ENCODE data around the gene TOX2. TPM values are rescaled to one million over a fixed set of nuclear protein-coding genes. Genes with fewer than 3 reads are reported as not detected.
A peak's percentile ranks its signal among the peaks of the same experiment; 100 is the strongest.

TOX2 gene
- total and polyA plus RNA-seq, 5 donors from 2014 or later: 2.0 to 9.2 (median 3.4) TPM

- no peaks in the 10 kb centered on the region for H3K9me3 ChIP-seq (ENCODE audit: control insufficient read depth in 2 of 2, low read length in 2 of 2)
- no peaks in the 10 kb centered on the region for H3K36me3 ChIP-seq (ENCODE audit: control insufficient read depth, insufficient read depth, low read length)
- no peak overlapping the region for H3K4me3 ChIP-seq (ENCODE audit: low read depth, low read length)
- H3K36me3 Mint-ChIP-seq: no peaks in the 10 kb centered on the region
- no peak overlapping the region for H3K4me3 Mint-ChIP-seq
- H3K27ac ChIP-seq (ENCODE audit: insufficient read depth, low read length, poor library complexity, severe bottlenecking): no peak overlapping the region
- H3K4me1 ChIP-seq (ENCODE audit: control insufficient read depth, insufficient read depth, low read length, poor library complexity, severe bottlenecking): no peaks in the 10 kb centered on the region
- H3K4me1 Mint-ChIP-seq: peaks cover 0 to 22% (median 6%) of the 10 kb centered on the region in 4 donors
- H3K27me3 Mint-ChIP-seq: no peaks in the 10 kb centered on the region
- H3K27me3 ChIP-seq (ENCODE audit: control insufficient read depth, insufficient read depth, low read length): no peaks in the 10 kb centered on the region
- peaks cover 0 to 4% (median 0%) of the 10 kb centered on the region in 7 donors for H3K9me3 Mint-ChIP-seq
- ATAC-seq (ENCODE audit: low read depth in 2 of 2): no peak
- no peak for DNase-seq
- peak overlapping the region in 1 of 3 donors; percentile 46 for H3K27ac Mint-ChIP-seq
Measured at GRCh38 chr20:43988867-43989266, 74.2 kb downstream of the TOX2 start.

- H3K4me3 ChIP-seq (ENCODE audit: low read depth, low read length): no peak overlapping the region
- no peaks in the 10 kb centered on the region for H3K27me3 ChIP-seq (ENCODE audit: control insufficient read depth, insufficient read depth, low read length)
- no peak for ATAC-seq (ENCODE audit: low read depth in 2 of 2)
- no peak for DNase-seq
- H3K36me3 ChIP-seq (ENCODE audit: control insufficient read depth, insufficient read depth, low read length): no peaks in the 10 kb centered on the region
- Mint-ChIP-seq H3K27ac (no peak overlapping the region), H3K27me3 (no peaks in the 10 kb centered on the region), H3K4me1 (peaks cover 5 to 14% (median 7%) of the 10 kb centered on the region in 4 donors), H3K9me3 (peaks cover 0 to 4% (median 0%) of the 10 kb centered on the region in 7 donors), H3K36me3 (no peaks in the 10 kb centered on the region), H3K4me3 (no peak overlapping the region)
- H3K27ac ChIP-seq (ENCODE audit: insufficient read depth, low read length, poor library complexity, severe bottlenecking): no peak overlapping the region
- H3K4me1 ChIP-seq (ENCODE audit: control insufficient read depth, insufficient read depth, low read length, poor library complexity, severe bottlenecking): no peaks in the 10 kb centered on the region
- H3K9me3 ChIP-seq (ENCODE audit: control insufficient read depth in 2 of 2, low read length in 2 of 2): no peaks in the 10 kb centered on the region
Measured at GRCh38 chr20:43991261-43991660, 76.6 kb downstream of the TOX2 start.

DNA sequence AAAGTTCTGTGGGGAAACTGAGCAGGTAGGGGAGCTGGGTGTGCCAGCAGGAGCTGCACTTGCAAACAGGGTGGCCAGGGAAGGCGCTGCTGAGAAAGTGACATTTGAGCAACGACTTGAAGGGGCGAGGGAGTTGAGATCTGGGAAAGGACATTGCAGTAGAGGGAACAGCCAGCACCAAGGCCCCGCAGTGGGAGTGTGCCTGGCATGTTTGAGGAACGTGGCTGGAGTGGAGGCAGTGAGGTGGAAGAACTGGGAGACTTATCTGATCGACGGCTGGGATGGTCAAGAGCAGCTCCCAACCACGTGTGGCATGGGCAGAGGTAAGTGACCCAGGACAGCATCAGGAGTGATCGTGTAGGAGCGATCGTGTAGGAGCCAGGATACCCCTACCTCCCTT, 77.3 kb downstream of the TOX2 start:
- peaks cover 0 to 4% (median 0%) of the 10 kb centered on the region in 7 donors for H3K9me3 Mint-ChIP-seq
- H3K27me3 Mint-ChIP-seq: no peaks in the 10 kb centered on the region
- Histone ChIP-seq H3K4me3 (ENCODE audit: low read depth, low read length) (no peak overlapping the region), H3K27ac (ENCODE audit: insufficient read depth, low read length, poor library complexity, severe bottlenecking) (no peak overlapping the region), H3K9me3 (ENCODE audit: control insufficient read depth in 2 of 2, low read length in 2 of 2) (no peaks in the 10 kb centered on the region), H3K4me1 (ENCODE audit: control insufficient read depth, insufficient read depth, low read length, poor library complexity, severe bottlenecking) (no peaks in the 10 kb centered on the region), H3K27me3 (ENCODE audit: control insufficient read depth, insufficient read depth, low read length) (no peaks in the 10 kb centered on the region), H3K36me3 (ENCODE audit: control insufficient read depth, insufficient read depth, low read length) (no peaks in the 10 kb centered on the region)
- no peak overlapping the region for H3K27ac Mint-ChIP-seq
- no peak overlapping the region for H3K4me3 Mint-ChIP-seq
- peaks cover 5 to 12% (median 8%) of the 10 kb centered on the region in 4 donors for H3K4me1 Mint-ChIP-seq
- H3K36me3 Mint-ChIP-seq: no peaks in the 10 kb centered on the region
- DNase-seq: no peak
- ATAC-seq (ENCODE audit: low read depth in 2 of 2): no peak

- no peaks in the 10 kb centered on the region for H3K27me3 ChIP-seq (ENCODE audit: control insufficient read depth, insufficient read depth, low read length)
- ATAC-seq (ENCODE audit: low read depth in 2 of 2): no peak
- DNase-seq: no peak
- H3K4me3 ChIP-seq (ENCODE audit: low read depth, low read length): no peak overlapping the region
- no peak overlapping the region for H3K27ac ChIP-seq (ENCODE audit: insufficient read depth, low read length, poor library complexity, severe bottlenecking)
- no peaks in the 10 kb centered on the region for H3K27me3 Mint-ChIP-seq
- no peak overlapping the region for H3K27ac Mint-ChIP-seq
- H3K9me3 Mint-ChIP-seq: peaks cover 0 to 4% (median 0%) of the 10 kb centered on the region in 7 donors
- peaks cover 4 to 10% (median 5%) of the 10 kb centered on the region in 4 donors for H3K4me1 Mint-ChIP-seq
- H3K36me3 Mint-ChIP-seq: no peaks in the 10 kb centered on the region
- no peaks in the 10 kb centered on the region for H3K9me3 ChIP-seq (ENCODE audit: control insufficient read depth in 2 of 2, low read length in 2 of 2)
- no peak overlapping the region for H3K4me3 Mint-ChIP-seq
- no peaks in the 10 kb centered on the region for H3K36me3 ChIP-seq (ENCODE audit: control insufficient read depth, insufficient read depth, low read length)
- no peaks in the 10 kb centered on the region for H3K4me1 ChIP-seq (ENCODE audit: control insufficient read depth, insufficient read depth, low read length, poor library complexity, severe bottlenecking)
Measured at GRCh38 chr20:43992885-43993284, 78.2 kb downstream of the TOX2 start.

- H3K27ac Mint-ChIP-seq: no peak overlapping the region
- ATAC-seq (ENCODE audit: low read depth in 2 of 2): no peak
- no peaks in the 10 kb centered on the region for H3K36me3 Mint-ChIP-seq
- no peak for DNase-seq
- Histone ChIP-seq H3K27ac (ENCODE audit: insufficient read depth, low read length, poor library complexity, severe bottlenecking) (no peak overlapping the region), H3K4me3 (ENCODE audit: low read depth, low read length) (no peak overlapping the region), H3K9me3 (ENCODE audit: control insufficient read depth in 2 of 2, low read length in 2 of 2) (no peaks in the 10 kb centered on the region), H3K27me3 (ENCODE audit: control insufficient read depth, insufficient read depth, low read length) (no peaks in the 10 kb centered on the region), H3K4me1 (ENCODE audit: control insufficient read depth, insufficient read depth, low read length, poor library complexity, severe bottlenecking) (no peaks in the 10 kb centered on the region), H3K36me3 (ENCODE audit: control insufficient read depth, insufficient read depth, low read length) (no peaks in the 10 kb centered on the region)
- no peaks in the 10 kb centered on the region for H3K27me3 Mint-ChIP-seq
- peaks cover 0 to 4% (median 0%) of the 10 kb centered on the region in 7 donors for H3K9me3 Mint-ChIP-seq
- no peak overlapping the region for H3K4me3 Mint-ChIP-seq
- peaks cover 1 to 7% (median 3%) of the 10 kb centered on the region in 4 donors for H3K4me1 Mint-ChIP-seq
Measured at GRCh38 chr20:43993560-43993959, 78.9 kb downstream of the TOX2 start.

GRCh38 chr20:43994486-43995100, 79.9 kb downstream of the TOX2 start:
- H3K27ac Mint-ChIP-seq: peak overlapping the region in 1 of 3 donors; percentile 82
- Histone ChIP-seq H3K9me3 (ENCODE audit: control insufficient read depth in 2 of 2, low read length in 2 of 2) (no peaks in the 10 kb centered on the region), H3K4me1 (ENCODE audit: control insufficient read depth, insufficient read depth, low read length, poor library complexity, severe bottlenecking) (no peaks in the 10 kb centered on the region), H3K36me3 (ENCODE audit: control insufficient read depth, insufficient read depth, low read length) (no peaks in the 10 kb centered on the region), H3K27ac (ENCODE audit: insufficient read depth, low read length, poor library complexity, severe bottlenecking) (no peak overlapping the region), H3K27me3 (ENCODE audit: control insufficient read depth, insufficient read depth, low read length) (no peaks in the 10 kb centered on the region), H3K4me3 (ENCODE audit: low read depth, low read length) (no peak overlapping the region)
- peaks cover 0 to 7% (median 2%) of the 10 kb centered on the region in 4 donors for H3K4me1 Mint-ChIP-seq
- H3K27me3 Mint-ChIP-seq: no peaks in the 10 kb centered on the region
- H3K4me3 Mint-ChIP-seq: no peak overlapping the region
- DNase-seq: no peak
- no peaks in the 10 kb centered on the region for H3K36me3 Mint-ChIP-seq
- ATAC-seq (ENCODE audit: low read depth in 2 of 2): no peak
- H3K9me3 Mint-ChIP-seq: peaks cover 0 to 4% (median 0%) of the 10 kb centered on the region in 7 donors

DNA sequence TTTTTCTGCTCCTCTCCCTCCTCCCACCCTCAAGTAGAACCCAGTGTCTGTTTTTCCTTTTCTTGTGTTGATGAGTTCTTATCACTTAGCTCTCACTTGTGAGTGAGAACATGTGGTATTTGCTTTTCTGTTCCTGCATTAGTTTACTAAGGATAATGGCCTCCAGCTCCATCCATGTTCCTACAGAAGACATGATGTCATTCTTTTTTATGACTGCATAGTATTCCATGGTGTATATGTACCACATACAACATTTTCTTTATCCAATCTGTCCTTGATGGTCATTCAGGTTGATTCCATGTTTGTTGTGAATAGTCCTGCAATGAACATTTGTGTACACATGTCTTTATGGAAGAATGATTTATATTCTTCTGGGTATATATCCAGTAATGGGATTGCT, 81.0 kb downstream of the TOX2 start:
- Histone ChIP-seq H3K27me3 (ENCODE audit: control insufficient read depth, insufficient read depth, low read length) (no peaks in the 10 kb centered on the region), H3K4me1 (ENCODE audit: control insufficient read depth, insufficient read depth, low read length, poor library complexity, severe bottlenecking) (no peaks in the 10 kb centered on the region), H3K9me3 (ENCODE audit: control insufficient read depth in 2 of 2, low read length in 2 of 2) (no peaks in the 10 kb centered on the region), H3K36me3 (ENCODE audit: control insufficient read depth, insufficient read depth, low read length) (no peaks in the 10 kb centered on the region), H3K4me3 (ENCODE audit: low read depth, low read length) (no peak overlapping the region), H3K27ac (ENCODE audit: insufficient read depth, low read length, poor library complexity, severe bottlenecking) (no peak overlapping the region)
- no peak for DNase-seq
- H3K9me3 Mint-ChIP-seq: peaks cover 0 to 2% (median 0%) of the 10 kb centered on the region in 7 donors
- H3K27ac Mint-ChIP-seq: no peak overlapping the region
- ATAC-seq (ENCODE audit: low read depth in 2 of 2): no peak
- no peaks in the 10 kb centered on the region for H3K27me3 Mint-ChIP-seq
- H3K36me3 Mint-ChIP-seq: peaks cover 5% of the 10 kb centered on the region
- peaks cover 0 to 11% (median 2%) of the 10 kb centered on the region in 4 donors for H3K4me1 Mint-ChIP-seq
- H3K4me3 Mint-ChIP-seq: no peak overlapping the region
